Measurements from ENCODE around the gene CHMP6.

DNA sequence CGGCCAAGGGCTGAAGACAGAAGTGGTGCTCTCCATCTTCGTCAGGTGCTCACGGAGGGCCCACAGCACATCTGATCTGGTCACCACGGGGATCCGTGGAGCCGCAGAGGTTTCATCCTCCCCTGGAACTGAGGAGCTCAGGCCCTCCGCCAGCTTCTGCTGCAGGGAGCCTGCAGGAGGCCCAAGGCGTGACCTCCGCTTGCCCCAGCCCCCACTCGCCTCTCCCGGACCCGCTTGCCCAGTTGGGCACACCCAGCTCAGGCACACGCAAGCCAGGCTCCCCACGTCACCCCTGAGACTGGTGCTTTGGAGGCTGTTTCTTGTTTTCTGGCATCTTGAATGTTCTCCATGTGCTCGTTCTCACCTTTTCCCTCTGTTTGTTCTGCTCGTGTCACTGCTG is 39.4 kb upstream of the CHMP6 start:
- TF ChIP-seq, protein P1, sequence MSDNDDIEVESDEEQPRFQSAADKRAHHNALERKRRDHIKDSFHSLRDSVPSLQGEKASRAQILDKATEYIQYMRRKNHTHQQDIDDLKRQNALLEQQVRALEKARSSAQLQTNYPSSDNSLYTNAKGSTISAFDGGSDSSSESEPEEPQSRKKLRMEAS (IDR thresholded peaks at IDR 0.05): no peak
- no peak for TF ChIP-seq CTCF (IDR thresholded peaks at IDR 0.05; ENCODE audit: low read depth, low read length, missing input control)

Measured in liver (tissue), 2 donors.